ENCODE results near the gene SGTA. TPM values are rescaled to one million over a fixed set of nuclear protein-coding genes. Genes with fewer than 3 reads are reported as not detected.

SGTA gene
- total RNA-seq, 1 donor from 2014 or later, result 29.8 TPM

GRCh38 chr19:2755448-2755705 lies 27.7 kb downstream of the SGTA start:
- H3K4me1 ChIP-seq, result no peaks in the 10 kb centered on the region
- H3K4me3 ChIP-seq, result no peak overlapping the region
- TF ChIP-seq CTCF (IDR thresholded peaks at IDR 0.05), result no peak
- no peaks in the 10 kb centered on the region for H3K27me3 ChIP-seq
- no peak overlapping the region for H3K27ac ChIP-seq
- peaks cover 33 to 54% of the 10 kb centered on the region in 2 donors for H3K36me3 ChIP-seq
- DNase-seq (ENCODE audit: low spot score in 2 of 2), result no peak
- H3K9me3 ChIP-seq, result no peaks in the 10 kb centered on the region
- intact Hi-C loops (cut with DNase I), result no loop called here

- no peak overlapping the region for H3K27ac ChIP-seq
- TF ChIP-seq CTCF (IDR thresholded peaks at IDR 0.05), result no peak
- no peaks in the 10 kb centered on the region for H3K9me3 ChIP-seq
- no peaks in the 10 kb centered on the region for H3K27me3 ChIP-seq
- no peak overlapping the region for H3K4me3 ChIP-seq
- intact Hi-C loops (cut with DNase I), result no loop called here
- peaks cover 33 to 51% of the 10 kb centered on the region in 2 donors for H3K36me3 ChIP-seq
- no peak for DNase-seq (ENCODE audit: low spot score in 2 of 2)
- H3K4me1 ChIP-seq, result no peaks in the 10 kb centered on the region
Measured at GRCh38 chr19:2754659-2755447, 28.2 kb downstream of the SGTA start.

- Histone ChIP-seq H3K27ac (no peak overlapping the region), H3K4me1 (no peaks in the 10 kb centered on the region), H3K4me3 (no peak overlapping the region), H3K9me3 (no peaks in the 10 kb centered on the region), H3K36me3 (peaks cover 18 to 20% of the 10 kb centered on the region in 2 donors), H3K27me3 (no peaks in the 10 kb centered on the region)
- intact Hi-C loops (cut with DNase I), result no loop called here
- no peak for TF ChIP-seq CTCF (IDR thresholded peaks at IDR 0.05)
- DNase-seq (ENCODE audit: low spot score in 2 of 2), result no peak
Measured at GRCh38 chr19:2751438-2751830, 31.6 kb downstream of the SGTA start.

GRCh38 chr19:2750808-2751437 lies 32.1 kb downstream of the SGTA start:
- H3K27ac ChIP-seq, result no peak overlapping the region
- TF ChIP-seq CTCF (IDR thresholded peaks at IDR 0.05), result no peak
- no peaks in the 10 kb centered on the region for H3K4me1 ChIP-seq
- peaks cover 13 to 16% of the 10 kb centered on the region in 2 donors for H3K36me3 ChIP-seq
- intact Hi-C loops (cut with DNase I), result no loop called here
- no peak for DNase-seq (ENCODE audit: low spot score in 2 of 2)
- no peak overlapping the region for H3K4me3 ChIP-seq
- no peaks in the 10 kb centered on the region for H3K9me3 ChIP-seq
- no peaks in the 10 kb centered on the region for H3K27me3 ChIP-seq

GRCh38 chr19:2747349-2747748 lies 35.7 kb downstream of the SGTA start:
- Histone ChIP-seq H3K4me3 (no peak overlapping the region), H3K4me1 (no peaks in the 10 kb centered on the region), H3K27ac (no peak overlapping the region), H3K9me3 (no peaks in the 10 kb centered on the region), H3K27me3 (no peaks in the 10 kb centered on the region), H3K36me3 (no peaks in the 10 kb centered on the region)
- intact Hi-C loops (cut with DNase I), result no loop called here
- no peak for DNase-seq (ENCODE audit: low spot score in 2 of 2)
- no peak for TF ChIP-seq CTCF (IDR thresholded peaks at IDR 0.05)

All from ascending aorta (tissue), 2 donors.